ENCODE results near the gene RUNX3.

DNA sequence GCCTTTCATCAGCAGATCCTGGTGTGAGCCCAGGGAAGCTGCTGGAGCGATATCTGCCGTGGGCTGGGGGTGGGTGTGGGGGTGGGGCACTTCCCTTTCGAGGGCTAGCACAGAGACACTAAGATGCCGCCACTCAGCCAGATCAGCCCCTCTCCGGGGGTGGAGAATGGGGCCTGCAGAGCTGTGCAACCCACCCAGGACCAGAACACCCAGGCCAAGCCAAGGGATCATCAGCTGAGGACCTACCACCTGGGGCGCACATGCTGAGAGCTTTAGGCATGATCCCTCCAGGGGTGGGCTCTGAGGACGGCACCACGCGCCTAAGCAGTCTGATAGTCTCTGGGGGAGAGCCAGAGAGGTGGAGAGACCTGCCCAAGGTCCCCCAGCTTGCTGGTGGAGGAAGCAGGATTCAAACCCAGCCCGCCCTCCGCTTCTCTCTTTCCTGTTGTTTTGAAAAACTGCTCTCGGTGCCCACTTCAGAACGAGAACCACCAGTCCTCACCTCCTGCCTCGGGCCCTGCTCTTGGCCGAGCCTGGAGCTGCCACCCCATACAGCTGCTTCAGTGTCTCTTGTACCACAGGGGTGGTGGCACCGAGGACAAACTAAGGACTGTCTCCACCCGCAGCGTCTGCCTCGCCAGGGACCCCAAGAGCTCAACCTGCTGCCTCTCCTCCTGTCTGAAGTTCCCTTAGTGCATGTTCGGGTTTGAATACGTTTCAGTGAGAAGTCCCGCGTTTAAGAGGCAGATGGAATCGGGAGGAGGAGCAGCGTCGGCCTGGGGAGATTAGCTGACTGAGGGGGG is 39.7 kb upstream of the RUNX3 start:
- TF ChIP-seq, protein P1, sequence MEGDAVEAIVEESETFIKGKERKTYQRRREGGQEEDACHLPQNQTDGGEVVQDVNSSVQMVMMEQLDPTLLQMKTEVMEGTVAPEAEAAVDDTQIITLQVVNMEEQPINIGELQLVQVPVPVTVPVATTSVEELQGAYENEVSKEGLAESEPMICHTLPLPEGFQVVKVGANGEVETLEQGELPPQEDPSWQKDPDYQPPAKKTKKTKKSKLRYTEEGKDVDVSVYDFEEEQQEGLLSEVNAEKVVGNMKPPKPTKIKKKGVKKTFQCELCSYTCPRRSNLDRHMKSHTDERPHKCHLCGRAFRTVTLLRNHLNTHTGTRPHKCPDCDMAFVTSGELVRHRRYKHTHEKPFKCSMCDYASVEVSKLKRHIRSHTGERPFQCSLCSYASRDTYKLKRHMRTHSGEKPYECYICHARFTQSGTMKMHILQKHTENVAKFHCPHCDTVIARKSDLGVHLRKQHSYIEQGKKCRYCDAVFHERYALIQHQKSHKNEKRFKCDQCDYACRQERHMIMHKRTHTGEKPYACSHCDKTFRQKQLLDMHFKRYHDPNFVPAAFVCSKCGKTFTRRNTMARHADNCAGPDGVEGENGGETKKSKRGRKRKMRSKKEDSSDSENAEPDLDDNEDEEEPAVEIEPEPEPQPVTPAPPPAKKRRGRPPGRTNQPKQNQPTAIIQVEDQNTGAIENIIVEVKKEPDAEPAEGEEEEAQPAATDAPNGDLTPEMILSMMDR (IDR thresholded peaks at IDR 0.05), result no peak
- TF ChIP-seq POLR2A (IDR thresholded peaks at IDR 0.05), result no peak

Measured in thyroid gland (tissue), 4 donors.